GM19397 (cell line): Measurements from ENCODE around the gene HEPHL1.

Experiments
- ATAC-seq: cut with Tn5 transposase; IDR thresholded peaks from one replicate; pipeline ENCODE4 v1.9.1; 2021; ENCODE audit warnings: mild to moderate bottlenecking, moderate library complexity; ENCODE audit not compliant: unreplicated experiment

HEPHL1 gene

GRCh38 chr11:94128291-94128745, 107.2 kb downstream of the HEPHL1 start:
- peak; percentile 19 for ATAC-seq

- peak; percentile 84 for ATAC-seq
Measured at GRCh38 chr11:94128746-94129511, 107.8 kb downstream of the HEPHL1 start, which contains the start of gene PANX1. Gene PANX1, plus strand, starts transcription at chr11:94128841. Its CDS starts 472 bp downstream, at chr11:94129313.

GRCh38 chr11:94129512-94130297, 108.6 kb downstream of the HEPHL1 start:
- no peak for ATAC-seq

- no peak for ATAC-seq
Measured at GRCh38 chr11:94130298-94131046, 109.3 kb downstream of the HEPHL1 start.

GRCh38 chr11:94131047-94131717, 110.0 kb downstream of the HEPHL1 start:
- no peak for ATAC-seq

GRCh38 chr11:94131718-94132115, 110.6 kb downstream of the HEPHL1 start:
- ATAC-seq, result no peak

GRCh38 chr11:94132152-94132558, 111.0 kb downstream of the HEPHL1 start:
- ATAC-seq, result no peak

GRCh38 chr11:94132823-94133408, 111.8 kb downstream of the HEPHL1 start:
- ATAC-seq, result no peak

- no peak for ATAC-seq
Measured at GRCh38 chr11:94133752-94134151, 112.6 kb downstream of the HEPHL1 start.

- no peak for ATAC-seq
Measured at GRCh38 chr11:94134651-94135512, 113.7 kb downstream of the HEPHL1 start.

- no peak for ATAC-seq
Measured at GRCh38 chr11:94139416-94139815, 118.3 kb downstream of the HEPHL1 start.

- ATAC-seq, result no peak
Measured at GRCh38 chr11:94140154-94140655, 119.1 kb downstream of the HEPHL1 start.

- no peak for ATAC-seq
Measured at GRCh38 chr11:94141511-94142307, 120.6 kb downstream of the HEPHL1 start.

GRCh38 chr11:94142308-94143281, 121.4 kb downstream of the HEPHL1 start:
- no peak for ATAC-seq

GRCh38 chr11:94144216-94144615, 123.1 kb downstream of the HEPHL1 start:
- ATAC-seq, result no peak

GRCh38 chr11:94144664-94145063, 123.5 kb downstream of the HEPHL1 start:
- ATAC-seq, result no peak

GRCh38 chr11:94145431-94145830, 124.3 kb downstream of the HEPHL1 start:
- no peak for ATAC-seq
